ENCODE results near the gene KCND2. TPM values are rescaled to one million over a fixed set of nuclear protein-coding genes. Genes with fewer than 3 reads are reported as not detected.

Gene KCND2
- total and polyA plus RNA-seq, 2 of the 4 experiments (the other 2 are of a cell fraction) = under 0.01 TPM; not detected in 1

- ChIA-PET CTCF (no interaction called here), POLR2A (ENCODE audit: unreplicated experiment) (no interaction called here)
- no peak overlapping the region for H4K8ac ChIP-seq (ENCODE audit: low read depth in 2 of 2, low read length in 2 of 2)
Observed at GRCh38 chr7:120586571-120586970, 313.6 kb downstream of the KCND2 start.

More at GRCh38 chr7:120586571-120586970, 313.6 kb downstream of the KCND2 start:
- Histone ChIP-seq H3K9ac (ENCODE audit: low read depth, low read length) (no peak overlapping the region), H4K20me1 (ENCODE audit: insufficient read depth, low read length) (no peaks in the 10 kb centered on the region), H3K18ac (ENCODE audit: low read depth, low read length) (no peak overlapping the region), H3K4me1 (ENCODE audit: control insufficient read depth, insufficient read depth, low read length) (no peaks in the 10 kb centered on the region), H2BK20ac (ENCODE audit: low read depth, low read length) (no peak overlapping the region), H3K27me3 (ENCODE audit: control insufficient read depth, insufficient read depth, low read length) (no peaks in the 10 kb centered on the region), H3K79me1 (ENCODE audit: low read depth in 1 of 2, low read length in 2 of 2) (no peaks in the 10 kb centered on the region), H3K14ac (replicated peaks; ENCODE audit: low read depth, low read length) (no peak overlapping the region), H3K4me3 (ENCODE audit: insufficient read depth, low read depth, low read length) (no peak overlapping the region), H3K56ac (ENCODE audit: extremely low read depth, insufficient read depth, low read length) (no peak overlapping the region), H3K4me2 (ENCODE audit: low read depth, low read length) (no peak overlapping the region), H3K27ac (ENCODE audit: insufficient read depth, low read length) (no peak overlapping the region), H2BK5ac (ENCODE audit: low read depth, low read length, poor library complexity, severe bottlenecking) (no peak overlapping the region), H3K9me1 (ENCODE audit: insufficient read depth, low read length) (no peaks in the 10 kb centered on the region; the same call in 1 of the 2 replicates), H3K4ac (ENCODE audit: low read depth, low read length) (no peak overlapping the region), H2AK5ac (ENCODE audit: low read depth, low read length) (no peak overlapping the region), H2AFZ (replicated peaks; ENCODE audit: low read length, poor library complexity) (no peak overlapping the region), H2BK120ac (ENCODE audit: low read depth, low read length) (no peak overlapping the region), H3K23ac (ENCODE audit: low read depth, low read length) (no peak overlapping the region), H2BK15ac (ENCODE audit: low read depth, low read length) (no peak overlapping the region), H4K5ac (ENCODE audit: low read depth, low read length) (no peak overlapping the region), H4K91ac (ENCODE audit: insufficient read depth, low read depth, low read length) (no peak overlapping the region), H2AK9ac (replicated peaks; ENCODE audit: low read depth, low read length, poor library complexity) (no peak overlapping the region), H3K9me3 (ENCODE audit: control insufficient read depth, insufficient read depth, low read length) (no peaks in the 10 kb centered on the region), H3K36me3 (ENCODE audit: control insufficient read depth, insufficient read depth, low read length) (no peaks in the 10 kb centered on the region)
- no TSS peak for BruUV-seq (replicated peaks)
- intact Hi-C loops (cut with micrococcal nuclease) (loop anchor here (10.0 kb wide), 1 partner anchor 498 kb away; no protein-coding TSS in a partner anchor), in situ Hi-C loops (cut with MboI; ENCODE audit: low sequenced_read_pairs) (no loop called here), dilution Hi-C loops (cut with HindIII; ENCODE audit: low sequenced_read_pairs, unreplicated experiment) (no loop called here)
- no peak for TF ChIP-seq RFX5 (IDR thresholded peaks at IDR 0.05; ENCODE audit: low read depth, low read length)
- TF ChIP-seq ELK1 (IDR thresholded peaks at IDR 0.05; ENCODE audit: borderline replicate concordance, low read depth, low read length) = no peak
- no peak for TF ChIP-seq MXI1 (IDR thresholded peaks at IDR 0.05; ENCODE audit: borderline replicate concordance, low read depth, low read length)
- TF ChIP-seq RAD21 (IDR thresholded peaks at IDR 0.05; ENCODE audit: low read length) = no peak
- no peak for TF ChIP-seq RCOR1 (IDR thresholded peaks at IDR 0.05; ENCODE audit: insufficient replicate concordance, low read length)
- TF ChIP-seq SMC3 (IDR thresholded peaks at IDR 0.05; ENCODE audit: low read depth, low read length) = no peak
- no peak for TF ChIP-seq MAFK (IDR thresholded peaks at IDR 0.05; ENCODE audit: low read depth, low read length)
- TF ChIP-seq NFE2L2 (IDR thresholded peaks at IDR 0.05; ENCODE audit: low read depth, low read length) = no peak
- TF ChIP-seq MAZ (IDR thresholded peaks at IDR 0.05; ENCODE audit: borderline replicate concordance, low read depth, low read length) = no peak
- TF ChIP-seq CHD1 (IDR thresholded peaks at IDR 0.05; ENCODE audit: low read depth, low read length) = no peak
- TF ChIP-seq POLR2A (IDR thresholded peaks at IDR 0.05; ENCODE audit: low read depth, low read length) = no peak
- TF ChIP-seq BHLHE40 (IDR thresholded peaks at IDR 0.05; ENCODE audit: low read depth, low read length) = no peak
- TF ChIP-seq USF2 (IDR thresholded peaks at IDR 0.05; ENCODE audit: low read depth, low read length) = no peak
- TF ChIP-seq CEBPB (IDR thresholded peaks at IDR 0.05; ENCODE audit: low read depth, low read length) = no peak
- TF ChIP-seq CTCF (conservative IDR thresholded peaks at IDR 0.05; ENCODE audit: low read depth, low read length) = no peak
- TF ChIP-seq FOS (IDR thresholded peaks at IDR 0.05; ENCODE audit: low read depth, low read length) = no peak
- ATAC-seq (ENCODE audit: low read depth) (no peak), DNase-seq (no peak)
- no CpG with 5 or more reads among the region's 3 CpGs for WGBS, 2 experiments (ENCODE audit: extremely low coverage in 2 of 2, insufficient read length in 1 of 2)
